ENCODE data around the gene TMEM192.

TMEM192 gene

DNA sequence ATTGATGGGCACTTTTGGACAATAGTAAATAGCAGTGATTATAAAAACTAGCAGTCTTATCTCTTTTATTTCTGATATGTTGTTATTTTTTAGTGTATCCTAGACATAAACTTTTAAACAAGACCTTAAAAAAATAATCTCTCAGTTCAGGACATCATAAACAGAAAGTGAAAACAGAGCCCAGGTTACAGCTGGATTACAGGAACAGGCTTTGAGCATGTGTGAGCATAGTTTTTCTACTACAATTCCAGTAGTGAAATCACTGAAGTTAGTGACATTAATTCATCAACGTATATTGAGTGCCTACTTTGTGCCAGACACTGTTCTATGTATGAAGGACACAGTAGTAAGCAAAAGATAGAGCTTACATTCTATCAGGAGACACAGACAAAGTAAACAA is 42.1 kb downstream of the TMEM192 start:
- H3K4me3 ChIP-seq (ENCODE audit: low read depth, low read length): no peak overlapping the region
- TF ChIP-seq, protein P1, sequence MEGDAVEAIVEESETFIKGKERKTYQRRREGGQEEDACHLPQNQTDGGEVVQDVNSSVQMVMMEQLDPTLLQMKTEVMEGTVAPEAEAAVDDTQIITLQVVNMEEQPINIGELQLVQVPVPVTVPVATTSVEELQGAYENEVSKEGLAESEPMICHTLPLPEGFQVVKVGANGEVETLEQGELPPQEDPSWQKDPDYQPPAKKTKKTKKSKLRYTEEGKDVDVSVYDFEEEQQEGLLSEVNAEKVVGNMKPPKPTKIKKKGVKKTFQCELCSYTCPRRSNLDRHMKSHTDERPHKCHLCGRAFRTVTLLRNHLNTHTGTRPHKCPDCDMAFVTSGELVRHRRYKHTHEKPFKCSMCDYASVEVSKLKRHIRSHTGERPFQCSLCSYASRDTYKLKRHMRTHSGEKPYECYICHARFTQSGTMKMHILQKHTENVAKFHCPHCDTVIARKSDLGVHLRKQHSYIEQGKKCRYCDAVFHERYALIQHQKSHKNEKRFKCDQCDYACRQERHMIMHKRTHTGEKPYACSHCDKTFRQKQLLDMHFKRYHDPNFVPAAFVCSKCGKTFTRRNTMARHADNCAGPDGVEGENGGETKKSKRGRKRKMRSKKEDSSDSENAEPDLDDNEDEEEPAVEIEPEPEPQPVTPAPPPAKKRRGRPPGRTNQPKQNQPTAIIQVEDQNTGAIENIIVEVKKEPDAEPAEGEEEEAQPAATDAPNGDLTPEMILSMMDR (IDR thresholded peaks at IDR 0.05; ENCODE audit: insufficient read depth, low read depth, low read length, missing control alignments): no peak
- DNase-seq (ENCODE audit: low read depth): no peak

DNA sequence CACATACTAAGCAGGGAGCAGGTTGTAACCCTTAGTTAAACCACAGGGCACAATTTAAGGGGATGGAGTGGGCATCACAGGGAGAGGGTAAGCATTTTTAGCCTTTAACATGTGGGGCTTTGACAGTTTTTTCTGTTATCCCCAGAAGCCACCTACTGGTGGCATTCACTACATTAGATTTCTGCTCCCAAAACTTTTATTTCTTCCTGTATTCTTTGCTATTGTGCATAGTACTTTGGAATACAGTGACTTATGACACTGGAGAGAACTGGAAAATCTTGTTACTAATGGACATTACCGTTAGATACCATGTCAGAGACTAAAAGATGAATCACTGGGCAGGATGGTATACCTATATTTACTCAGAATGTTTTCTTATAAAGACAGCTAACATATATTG is 51.7 kb downstream of the TMEM192 start:
- DNase-seq (ENCODE audit: low read depth): no peak
- no peak overlapping the region for H3K4me3 ChIP-seq (ENCODE audit: low read depth, low read length)
- TF ChIP-seq, protein P1 (IDR thresholded peaks at IDR 0.05; ENCODE audit: insufficient read depth, low read depth, low read length, missing control alignments): no peak

DNA sequence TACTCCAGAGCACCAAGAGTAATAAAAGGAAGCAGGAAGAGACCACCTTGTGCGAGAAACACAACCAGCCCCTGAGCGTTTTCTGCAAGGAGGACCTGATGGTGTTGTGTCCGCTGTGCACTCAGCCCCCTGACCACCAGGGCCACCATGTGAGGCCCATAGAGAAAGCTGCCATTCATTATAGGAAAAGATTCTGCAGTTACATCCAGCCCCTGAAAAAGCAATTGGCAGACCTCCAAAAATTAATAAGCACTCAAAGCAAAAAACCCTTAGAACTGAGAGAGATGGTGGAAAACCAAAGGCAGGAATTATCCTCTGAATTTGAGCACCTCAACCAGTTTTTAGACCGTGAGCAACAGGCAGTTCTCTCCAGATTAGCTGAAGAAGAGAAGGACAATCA is 53.3 kb downstream of the TMEM192 start:
- no peak for DNase-seq (ENCODE audit: low read depth)
- TF ChIP-seq, protein P1 (IDR thresholded peaks at IDR 0.05; ENCODE audit: insufficient read depth, low read depth, low read length, missing control alignments): no peak
- H3K4me3 ChIP-seq (ENCODE audit: low read depth, low read length): no peak overlapping the region

DNA sequence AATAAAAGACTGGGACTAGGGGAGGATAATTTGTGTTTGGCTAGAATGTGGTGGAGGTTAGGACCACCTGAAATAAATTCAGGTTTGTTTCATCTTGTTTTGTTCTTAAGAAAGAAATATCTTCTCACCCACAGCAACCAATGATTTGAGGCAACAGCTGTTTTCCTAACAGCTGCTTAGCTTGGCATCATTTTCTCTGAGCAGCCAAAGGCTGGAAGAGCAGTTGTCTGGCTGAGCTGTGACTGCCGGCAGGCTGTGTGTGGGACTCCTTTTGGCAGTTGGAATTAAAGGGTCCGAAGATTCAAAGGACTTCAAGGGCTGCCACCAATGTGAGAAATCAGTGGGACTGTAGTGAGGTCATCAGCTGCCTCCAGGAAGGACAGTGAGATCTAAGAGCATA is 54.0 kb downstream of the TMEM192 start:
- DNase-seq (ENCODE audit: low read depth): no peak
- no peak overlapping the region for H3K4me3 ChIP-seq (ENCODE audit: low read depth, low read length)
- TF ChIP-seq, protein P1 (IDR thresholded peaks at IDR 0.05; ENCODE audit: insufficient read depth, low read depth, low read length, missing control alignments): no peak

DNA sequence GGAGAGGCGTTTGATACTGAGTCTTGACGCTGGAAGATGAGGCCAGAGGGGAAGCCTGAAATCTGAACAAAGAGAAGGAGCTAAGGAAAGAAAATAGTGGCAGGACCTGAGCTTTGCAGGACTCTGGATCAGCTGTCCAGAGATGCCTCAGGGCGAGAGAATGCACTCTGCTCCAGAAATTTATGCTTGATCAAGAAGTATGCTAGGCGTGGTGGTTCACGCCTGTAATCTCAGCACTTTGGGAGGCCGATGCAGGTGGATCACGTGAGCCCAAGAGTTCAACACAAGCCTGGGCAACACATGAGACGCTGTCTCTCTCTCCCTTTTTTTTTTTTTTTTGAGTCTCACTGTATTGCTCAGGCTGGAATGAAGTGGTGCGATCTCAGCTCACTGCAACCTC is 57.1 kb downstream of the TMEM192 start:
- DNase-seq (ENCODE audit: low read depth): no peak
- TF ChIP-seq, protein P1 (IDR thresholded peaks at IDR 0.05; ENCODE audit: insufficient read depth, low read depth, low read length, missing control alignments): no peak
- no peak overlapping the region for H3K4me3 ChIP-seq (ENCODE audit: low read depth, low read length)

DNA sequence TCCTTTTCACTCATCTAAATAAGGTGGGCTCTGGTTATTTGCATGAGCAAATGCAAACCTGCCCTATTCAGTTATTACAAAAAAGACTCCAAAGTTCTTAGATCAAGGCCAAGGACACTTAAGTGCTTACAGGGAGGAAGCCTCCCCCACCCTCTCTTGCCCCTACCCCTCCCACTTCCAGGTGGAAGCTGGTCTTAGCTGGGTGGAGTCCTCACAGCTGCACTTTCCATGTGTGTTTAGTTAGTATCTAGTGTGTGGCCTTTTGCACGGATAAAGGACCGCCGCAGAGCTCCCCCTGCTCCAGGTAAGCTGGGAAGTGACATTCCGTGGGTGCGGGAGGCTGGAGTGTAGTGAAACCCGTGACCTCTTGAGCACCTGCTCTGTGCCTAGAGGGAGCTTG is 59.0 kb downstream of the TMEM192 start, which contains the start of gene TRIM75:
TRIM75 (plus strand) TSS at position 222 of the 400 bp plus-strand sequence. CDS start 5,282 bp downstream, outside the sequence.
- H3K4me3 ChIP-seq (ENCODE audit: low read depth, low read length): no peak within 1 kb of the TSS
- no peak for DNase-seq (ENCODE audit: low read depth)
- TF ChIP-seq, protein P1 (IDR thresholded peaks at IDR 0.05; ENCODE audit: insufficient read depth, low read depth, low read length, missing control alignments): no peak

DNA sequence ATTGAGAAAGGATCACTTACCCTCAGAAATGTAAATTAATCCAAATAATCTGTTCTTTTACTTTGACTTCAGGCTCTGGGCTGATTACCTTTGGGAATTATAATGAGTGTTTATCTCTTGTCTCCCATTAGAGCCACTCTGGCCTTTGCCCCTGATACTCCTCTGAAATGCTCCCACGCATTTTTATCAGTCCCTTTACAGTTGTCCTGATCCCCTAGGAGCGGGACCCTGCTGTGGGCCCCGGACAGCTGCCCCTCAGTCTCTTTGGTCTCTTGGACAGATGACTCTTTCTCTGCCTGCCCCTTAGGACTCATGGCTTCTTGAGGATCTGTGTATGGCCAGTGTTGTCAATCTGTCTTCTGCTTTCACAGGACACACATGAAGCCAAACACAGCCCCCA is 60.0 kb downstream of the TMEM192 start:
- no peak overlapping the region for H3K4me3 ChIP-seq (ENCODE audit: low read depth, low read length)
- DNase-seq (ENCODE audit: low read depth): no peak
- TF ChIP-seq, protein P1 (IDR thresholded peaks at IDR 0.05; ENCODE audit: insufficient read depth, low read depth, low read length, missing control alignments): no peak

Data from GM12865 (cell line).